ENCODE data around the gene RALGAPA2. TPM values are rescaled to one million over a fixed set of nuclear protein-coding genes. Genes with fewer than 3 reads are reported as not detected.

Gene RALGAPA2
- total RNA-seq, 2 experiments from 2014 or later, result 21.2 to 21.9 TPM

- no peak for ATAC-seq (ENCODE audit: poor library complexity)
- intact Hi-C loops (cut with DNase I, micrococcal nuclease), result no loop called here
- H3K27ac Mint-ChIP-seq, result no peak overlapping the region
- no peak overlapping the region for H3K4me3 Mint-ChIP-seq
- no peaks in the 10 kb centered on the region for H3K27me3 Mint-ChIP-seq
- H3K27me3 ChIP-seq (ENCODE audit: control insufficient read depth in 1 of 2, insufficient read depth in 2 of 2, low read length in 2 of 2), result no peaks in the 10 kb centered on the region
- no peak overlapping the region for H3K27ac ChIP-seq (ENCODE audit: low read depth in 1 of 2, low read length in 2 of 2)
- no peak for DNase-seq
- H3K4me1 ChIP-seq (ENCODE audit: insufficient read depth, low read length), result no peaks in the 10 kb centered on the region
- H3K36me3 Mint-ChIP-seq (ENCODE audit: low read depth), result peaks cover 87% of the 10 kb centered on the region
- POLR2A ChIA-PET, result no interaction called here
- no peaks in the 10 kb centered on the region for H3K9me3 Mint-ChIP-seq
- no peaks in the 10 kb centered on the region for H3K4me1 Mint-ChIP-seq (ENCODE audit: low read depth)
- no peak overlapping the region for H3K4me3 ChIP-seq (ENCODE audit: low read length)
- no peak for TF ChIP-seq CTCF (IDR thresholded peaks at IDR 0.05)
- peaks cover 43% of the 10 kb centered on the region for H3K36me3 ChIP-seq (ENCODE audit: insufficient read depth, low read length)
- CTCF ChIA-PET, result no interaction called here
- no peaks in the 10 kb centered on the region for H3K9me3 ChIP-seq (ENCODE audit: control insufficient read depth in 1 of 2, insufficient read depth in 1 of 2, low read length in 2 of 2)
These were observed 79.8 kb downstream of the RALGAPA2 start for GRCh38 chr20:20632644-20633043.

GRCh38 chr20:20630551-20630950 is 81.9 kb downstream of the RALGAPA2 start:
- H3K36me3 Mint-ChIP-seq (ENCODE audit: low read depth), result peaks cover 90% of the 10 kb centered on the region
- ChIA-PET CTCF (no interaction called here), POLR2A (no interaction called here)
- no peak overlapping the region for H3K4me3 Mint-ChIP-seq
- no peaks in the 10 kb centered on the region for H3K27me3 ChIP-seq (ENCODE audit: control insufficient read depth in 1 of 2, insufficient read depth in 2 of 2, low read length in 2 of 2)
- intact Hi-C loops (cut with DNase I, micrococcal nuclease), result no loop called here
- TF ChIP-seq CTCF (IDR thresholded peaks at IDR 0.05), result no peak
- H3K4me1 ChIP-seq (ENCODE audit: insufficient read depth, low read length), result no peaks in the 10 kb centered on the region
- H3K27me3 Mint-ChIP-seq, result no peaks in the 10 kb centered on the region
- H3K4me1 Mint-ChIP-seq (ENCODE audit: low read depth), result no peaks in the 10 kb centered on the region
- no peak overlapping the region for H3K27ac Mint-ChIP-seq
- H3K27ac ChIP-seq (ENCODE audit: low read depth in 1 of 2, low read length in 2 of 2), result no peak overlapping the region
- DNase-seq (no peak), ATAC-seq (ENCODE audit: poor library complexity) (no peak)
- H3K36me3 ChIP-seq (ENCODE audit: insufficient read depth, low read length), result peaks cover 44% of the 10 kb centered on the region
- H3K9me3 ChIP-seq (ENCODE audit: control insufficient read depth in 1 of 2, insufficient read depth in 1 of 2, low read length in 2 of 2), result no peaks in the 10 kb centered on the region
- H3K4me3 ChIP-seq (ENCODE audit: low read length), result no peak overlapping the region
- no peaks in the 10 kb centered on the region for H3K9me3 Mint-ChIP-seq

GRCh38 chr20:20629556-20630188 is 82.8 kb downstream of the RALGAPA2 start:
- ChIA-PET CTCF (no interaction called here), POLR2A (no interaction called here)
- Histone ChIP-seq H3K27me3 (ENCODE audit: control insufficient read depth in 1 of 2, insufficient read depth in 2 of 2, low read length in 2 of 2) (no peaks in the 10 kb centered on the region), H3K36me3 (ENCODE audit: insufficient read depth, low read length) (peaks cover 36% of the 10 kb centered on the region), H3K4me1 (ENCODE audit: insufficient read depth, low read length) (no peaks in the 10 kb centered on the region), H3K9me3 (ENCODE audit: control insufficient read depth in 1 of 2, insufficient read depth in 1 of 2, low read length in 2 of 2) (no peaks in the 10 kb centered on the region), H3K27ac (ENCODE audit: low read depth in 1 of 2, low read length in 2 of 2) (no peak overlapping the region), H3K4me3 (ENCODE audit: low read length) (no peak overlapping the region)
- Mint-ChIP-seq H3K27ac (no peak overlapping the region), H3K4me3 (no peak overlapping the region), H3K9me3 (no peaks in the 10 kb centered on the region), H3K36me3 (ENCODE audit: low read depth) (peaks cover 87% of the 10 kb centered on the region), H3K27me3 (no peaks in the 10 kb centered on the region), H3K4me1 (ENCODE audit: low read depth) (no peaks in the 10 kb centered on the region)
- ATAC-seq (ENCODE audit: poor library complexity) (no peak), DNase-seq (no peak)
- no peak for TF ChIP-seq CTCF (IDR thresholded peaks at IDR 0.05)
- intact Hi-C loops (cut with DNase I, micrococcal nuclease), result no loop called here

All from CD4-positive, alpha-beta T cell (primary cell).